Measurements from ENCODE around the gene CEBPG. TPM values are rescaled to one million over a fixed set of nuclear protein-coding genes. Genes with fewer than 3 reads are reported as not detected.

Gene CEBPG
- total RNA-seq, 4 donors from 2014 or later = 22.4 to 66.7 (median 46.9) TPM

DNA sequence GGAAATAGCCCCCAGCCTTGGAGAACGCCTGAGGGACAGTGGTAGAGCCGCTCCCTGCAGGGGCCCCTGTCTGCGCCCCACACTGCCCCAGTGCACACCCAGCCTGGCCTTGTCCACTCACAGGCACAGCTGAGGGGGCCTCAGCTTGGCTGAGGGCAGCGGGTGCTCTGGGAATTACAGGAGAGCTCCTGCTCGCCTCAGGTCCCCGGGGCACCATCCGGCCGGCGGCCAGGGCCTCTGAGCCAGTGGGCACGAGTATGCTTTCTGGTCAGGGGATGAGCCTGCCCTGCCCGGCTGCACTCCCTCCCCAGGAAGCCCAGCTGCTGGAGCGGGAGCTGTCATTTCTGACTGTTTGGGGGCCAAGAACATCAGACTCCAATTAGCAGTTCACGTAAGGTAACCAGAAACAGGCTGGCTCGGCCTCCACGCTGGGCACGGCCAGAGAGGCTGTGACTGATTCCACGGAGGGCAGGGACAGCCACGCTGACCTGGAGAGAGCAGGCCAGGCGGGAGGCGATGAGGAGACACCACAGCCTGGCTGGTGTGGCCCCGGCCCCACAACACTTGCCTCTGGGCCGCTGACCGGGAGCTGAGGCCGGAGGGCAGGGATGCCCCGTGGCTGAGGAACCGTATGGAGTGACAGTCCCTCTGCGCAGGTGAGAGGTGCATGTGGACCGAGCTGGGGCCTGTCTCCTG is 15.4 kb downstream of the CEBPG start:
- intact Hi-C loops (cut with DNase I; ENCODE audit: low total_unique reads) = no loop called here
- in situ Hi-C loops (cut with MboI; ENCODE audit: low pct_ligation_motif_present in 1 of 4, low pct_unique_long_range_greater_than_20kb in 1 of 4, low sequenced_read_pairs in 3 of 4) = no loop called here
- DNase-seq = no peak
- no peak for TF ChIP-seq POLR2AphosphoS5 (IDR thresholded peaks at IDR 0.05)
- TF ChIP-seq, protein P1, sequence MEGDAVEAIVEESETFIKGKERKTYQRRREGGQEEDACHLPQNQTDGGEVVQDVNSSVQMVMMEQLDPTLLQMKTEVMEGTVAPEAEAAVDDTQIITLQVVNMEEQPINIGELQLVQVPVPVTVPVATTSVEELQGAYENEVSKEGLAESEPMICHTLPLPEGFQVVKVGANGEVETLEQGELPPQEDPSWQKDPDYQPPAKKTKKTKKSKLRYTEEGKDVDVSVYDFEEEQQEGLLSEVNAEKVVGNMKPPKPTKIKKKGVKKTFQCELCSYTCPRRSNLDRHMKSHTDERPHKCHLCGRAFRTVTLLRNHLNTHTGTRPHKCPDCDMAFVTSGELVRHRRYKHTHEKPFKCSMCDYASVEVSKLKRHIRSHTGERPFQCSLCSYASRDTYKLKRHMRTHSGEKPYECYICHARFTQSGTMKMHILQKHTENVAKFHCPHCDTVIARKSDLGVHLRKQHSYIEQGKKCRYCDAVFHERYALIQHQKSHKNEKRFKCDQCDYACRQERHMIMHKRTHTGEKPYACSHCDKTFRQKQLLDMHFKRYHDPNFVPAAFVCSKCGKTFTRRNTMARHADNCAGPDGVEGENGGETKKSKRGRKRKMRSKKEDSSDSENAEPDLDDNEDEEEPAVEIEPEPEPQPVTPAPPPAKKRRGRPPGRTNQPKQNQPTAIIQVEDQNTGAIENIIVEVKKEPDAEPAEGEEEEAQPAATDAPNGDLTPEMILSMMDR (IDR thresholded peaks at IDR 0.05) = no peak
- Histone ChIP-seq H3K27ac (peak overlapping the region; percentile 62 to 82 (median 72)), H3K4me3 (no peak overlapping the region), H3K27me3 (no peaks in the 10 kb centered on the region), H3K9me3 (no peaks in the 10 kb centered on the region), H3K36me3 (no peaks in the 10 kb centered on the region), H3K4me1 (peaks cover 31 to 58% (median 48%) of the 10 kb centered on the region in 4 donors)
- WGBS, 2 donors (ENCODE audit: low coverage in 1 of 2) = 90% methylated on average over 27 of the region's 28 CpGs; no CpG with 5 or more reads in 1 of the 2 donors

DNA sequence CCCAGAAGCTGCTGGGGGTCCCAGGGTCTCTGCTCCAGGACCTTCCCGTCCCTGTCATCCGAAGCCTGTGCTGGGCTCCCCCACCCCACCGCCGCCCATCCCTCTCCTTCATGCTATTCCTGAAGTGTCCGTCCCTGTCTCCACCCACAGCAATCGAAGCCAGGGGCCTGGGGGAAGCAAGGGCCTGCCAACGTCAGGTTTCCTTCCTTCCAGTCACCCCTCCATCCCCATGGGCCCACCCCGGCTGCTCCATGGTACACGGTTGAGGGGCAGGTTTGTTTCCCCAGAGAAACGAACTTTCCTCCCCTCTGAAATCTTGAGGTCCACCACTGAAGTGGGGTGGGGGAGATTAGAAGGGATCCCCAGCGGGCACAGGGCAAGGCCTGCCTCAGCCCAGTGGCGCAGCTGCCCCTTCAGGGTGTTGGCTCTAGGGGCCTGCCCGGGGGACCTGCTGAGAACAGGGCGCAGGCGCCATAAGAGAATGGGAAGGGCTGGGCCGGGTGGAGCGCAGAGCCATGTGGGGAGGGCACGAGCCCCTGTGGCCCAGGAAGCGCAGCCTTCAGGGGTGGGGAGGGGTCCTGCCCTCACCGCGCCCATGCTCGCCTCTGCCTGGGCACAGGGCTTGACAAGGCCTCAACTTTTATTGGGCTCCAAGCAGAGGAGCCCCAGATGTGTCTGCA is 16.1 kb downstream of the CEBPG start:
- no peak overlapping the region for H3K4me3 ChIP-seq
- in situ Hi-C loops (cut with MboI; ENCODE audit: low pct_ligation_motif_present in 1 of 4, low pct_unique_long_range_greater_than_20kb in 1 of 4, low sequenced_read_pairs in 3 of 4) = no loop called here
- 78% methylated on average over 22 of the region's 22 CpGs; no CpG with 5 or more reads in 1 of the 2 donors for WGBS, 2 donors (ENCODE audit: low coverage in 1 of 2)

DNA sequence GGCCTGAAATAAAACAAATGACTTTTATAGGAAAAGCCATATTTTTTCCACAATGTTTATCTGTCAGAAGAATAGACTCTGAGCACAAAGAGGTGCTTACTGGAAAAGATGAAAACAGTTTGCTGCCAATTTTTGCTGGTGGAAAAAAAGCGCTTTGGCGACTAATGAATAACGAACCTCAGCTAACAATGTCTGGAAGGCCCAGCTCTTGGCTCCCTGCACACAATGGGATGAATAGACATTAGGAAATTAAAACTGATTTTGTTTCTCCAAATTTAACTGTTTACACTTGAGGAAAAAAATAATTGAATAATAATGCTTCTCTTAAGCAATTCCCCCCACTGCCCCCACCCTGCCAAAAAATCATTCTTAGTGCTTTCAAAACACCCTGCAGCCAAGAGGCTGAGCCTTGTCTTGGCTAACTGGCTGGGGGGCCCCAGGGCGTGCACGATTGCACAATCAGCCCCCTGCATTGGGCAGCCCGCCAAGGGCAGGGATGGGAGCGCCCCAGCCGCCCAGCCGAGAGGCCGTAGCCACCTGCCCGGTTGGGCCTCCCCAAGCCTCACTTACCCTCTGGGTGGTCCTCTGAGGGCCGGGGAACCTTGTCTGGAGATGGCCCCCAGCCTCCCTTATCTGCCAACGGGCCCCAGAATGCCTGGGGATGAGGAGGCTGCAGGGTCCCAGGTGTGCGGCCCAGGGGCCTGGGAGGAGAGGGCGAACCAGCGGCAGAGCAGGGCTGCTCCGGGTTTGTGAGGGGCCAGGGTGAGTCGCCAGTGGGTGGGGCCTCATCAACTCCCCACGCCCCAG is 16.8 kb downstream of the CEBPG start:
- 60 to 72% methylated on average over 3 to 19 of the region's 19 CpGs for WGBS, 2 donors (ENCODE audit: low coverage in 1 of 2)
- H3K27me3 ChIP-seq = no peaks in the 10 kb centered on the region
- TF ChIP-seq POLR2AphosphoS5 (IDR thresholded peaks at IDR 0.05) (peak in 2 of 3 donors; percentile 2 to 27), POLR2A (IDR thresholded peaks at IDR 0.05) (no peak), EP300 (IDR thresholded peaks at IDR 0.05; ENCODE audit: low read depth) (no peak)
- TF ChIP-seq, protein P1 (IDR thresholded peaks at IDR 0.05) = no peak
- DNase-seq = peak; percentile 45
- peak overlapping the region; percentile 62 to 82 (median 72) for H3K27ac ChIP-seq
- H3K36me3 ChIP-seq = no peaks in the 10 kb centered on the region
- peaks cover 31 to 67% (median 53%) of the 10 kb centered on the region in 4 donors for H3K4me1 ChIP-seq
- no peak overlapping the region for H3K4me3 ChIP-seq
- no peaks in the 10 kb centered on the region for H3K9me3 ChIP-seq
- in situ Hi-C loops (cut with MboI; ENCODE audit: low pct_ligation_motif_present in 1 of 4, low pct_unique_long_range_greater_than_20kb in 1 of 4, low sequenced_read_pairs in 3 of 4) (no loop called here), intact Hi-C loops (cut with DNase I; ENCODE audit: low total_unique reads) (loop anchor here (1.0 kb wide), 1 partner anchor 16 kb away; no protein-coding TSS in a partner anchor)

More for the DNA sequence above, 16.1 kb downstream of the CEBPG start:
- H3K27ac ChIP-seq = peak overlapping the region; percentile 62 to 82 (median 72)
- no peaks in the 10 kb centered on the region for H3K36me3 ChIP-seq
- H3K9me3 ChIP-seq = no peaks in the 10 kb centered on the region
- TF ChIP-seq POLR2AphosphoS5 (IDR thresholded peaks at IDR 0.05) (peak in 2 of 3 donors; percentile 20 to 37), POLR2A (IDR thresholded peaks at IDR 0.05) (no peak), EP300 (IDR thresholded peaks at IDR 0.05; ENCODE audit: low read depth) (no peak)
- TF ChIP-seq, protein P1 (IDR thresholded peaks at IDR 0.05) = no peak
- no peaks in the 10 kb centered on the region for H3K27me3 ChIP-seq
- H3K4me1 ChIP-seq = peaks cover 31 to 61% (median 50%) of the 10 kb centered on the region in 4 donors
- DNase-seq = no peak
- intact Hi-C loops (cut with DNase I; ENCODE audit: low total_unique reads) = loop anchor here (1.0 kb wide), 1 partner anchor 15 kb away; no protein-coding TSS in a partner anchor

Data from transverse colon (tissue), 4 donors.